Osteocyte (in vitro differentiated cells): Measurements from ENCODE around the gene TCHP. TPM values are rescaled to one million over a fixed set of nuclear protein-coding genes. Genes with fewer than 3 reads are reported as not detected.

Experiments used
- DNase-seq: peaks from one replicate; pipeline ENCODE4 v3.0.0; 2021; ENCODE audit warnings: mixed read lengths; ENCODE audit not compliant: unreplicated experiment; ENCODE audit errors: extremely low spot score
- H3K27ac Mint-ChIP-seq: one replicate; pipeline ENCODE4 v1.8.0; 2021; ENCODE audit warnings: mild to moderate bottlenecking, mixed read lengths; ENCODE audit not compliant: unreplicated experiment
- H3K27me3 Mint-ChIP-seq: one replicate; pipeline ENCODE4 v1.8.0; 2021; ENCODE audit warnings: mixed read lengths; ENCODE audit not compliant: unreplicated experiment
- H3K36me3 Mint-ChIP-seq: one replicate; pipeline ENCODE4 v1.8.0; 2021; ENCODE audit warnings: mixed read lengths; ENCODE audit not compliant: unreplicated experiment
- H3K4me1 Mint-ChIP-seq: one replicate; pipeline ENCODE4 v1.8.0; 2021; ENCODE audit warnings: mixed read lengths; ENCODE audit not compliant: unreplicated experiment
- H3K4me3 Mint-ChIP-seq: one replicate; pipeline ENCODE4 v1.8.0; 2021; ENCODE audit warnings: mild to moderate bottlenecking, moderate library complexity, mixed read lengths; ENCODE audit not compliant: unreplicated experiment
- H3K9me3 Mint-ChIP-seq: one replicate; pipeline ENCODE4 v1.8.0; 2021; ENCODE audit warnings: mixed read lengths; ENCODE audit not compliant: unreplicated experiment
- CTCF ChIP-seq: fragments of 200-600 bp; sonication (generic); IDR thresholded peaks from 2 replicates; pipeline ENCODE4 v1.5.0; 2021; ENCODE audit warnings: antibody characterized with exemption, mild to moderate bottlenecking, moderate library complexity
- total RNA-seq: library from RNA; stranded (reverse); gene quantifications from 2 replicates; pipeline ENCODE4 v1.2.1, GENCODE V29; 2021

TCHP gene
- total RNA-seq, 1 donor from 2014 or later: 14.4 TPM

- H3K4me1 Mint-ChIP-seq: peaks cover 48% of the 10 kb centered on the region
- no peak overlapping the region for H3K4me3 Mint-ChIP-seq
These were observed 50.6 kb downstream of the TCHP start for GRCh38 chr12:109950625-109951024.

GRCh38 chr12:109951136-109951535 is 51.1 kb downstream of the TCHP start:
- Mint-ChIP-seq H3K4me3 (no peak overlapping the region), H3K27me3 (no peaks in the 10 kb centered on the region), H3K36me3 (peaks cover 58% of the 10 kb centered on the region), H3K4me1 (peaks cover 48% of the 10 kb centered on the region), H3K9me3 (no peaks in the 10 kb centered on the region), H3K27ac (no peak overlapping the region)
- no peak for TF ChIP-seq CTCF
- no peak for DNase-seq

More at GRCh38 chr12:109950625-109951024, 50.6 kb downstream of the TCHP start:
- H3K36me3 Mint-ChIP-seq: peaks cover 58% of the 10 kb centered on the region
- DNase-seq: no peak
- no peak overlapping the region for H3K27ac Mint-ChIP-seq
- TF ChIP-seq CTCF: no peak
- no peaks in the 10 kb centered on the region for H3K9me3 Mint-ChIP-seq
- H3K27me3 Mint-ChIP-seq: no peaks in the 10 kb centered on the region

- no peak for DNase-seq
- Mint-ChIP-seq H3K27ac (peak overlapping the region; percentile 61), H3K4me3 (no peak overlapping the region), H3K4me1 (peaks cover 41% of the 10 kb centered on the region), H3K9me3 (no peaks in the 10 kb centered on the region), H3K27me3 (no peaks in the 10 kb centered on the region), H3K36me3 (peaks cover 58% of the 10 kb centered on the region)
- no peak for TF ChIP-seq CTCF
These were observed 51.7 kb downstream of the TCHP start for GRCh38 chr12:109951751-109952150.

DNA sequence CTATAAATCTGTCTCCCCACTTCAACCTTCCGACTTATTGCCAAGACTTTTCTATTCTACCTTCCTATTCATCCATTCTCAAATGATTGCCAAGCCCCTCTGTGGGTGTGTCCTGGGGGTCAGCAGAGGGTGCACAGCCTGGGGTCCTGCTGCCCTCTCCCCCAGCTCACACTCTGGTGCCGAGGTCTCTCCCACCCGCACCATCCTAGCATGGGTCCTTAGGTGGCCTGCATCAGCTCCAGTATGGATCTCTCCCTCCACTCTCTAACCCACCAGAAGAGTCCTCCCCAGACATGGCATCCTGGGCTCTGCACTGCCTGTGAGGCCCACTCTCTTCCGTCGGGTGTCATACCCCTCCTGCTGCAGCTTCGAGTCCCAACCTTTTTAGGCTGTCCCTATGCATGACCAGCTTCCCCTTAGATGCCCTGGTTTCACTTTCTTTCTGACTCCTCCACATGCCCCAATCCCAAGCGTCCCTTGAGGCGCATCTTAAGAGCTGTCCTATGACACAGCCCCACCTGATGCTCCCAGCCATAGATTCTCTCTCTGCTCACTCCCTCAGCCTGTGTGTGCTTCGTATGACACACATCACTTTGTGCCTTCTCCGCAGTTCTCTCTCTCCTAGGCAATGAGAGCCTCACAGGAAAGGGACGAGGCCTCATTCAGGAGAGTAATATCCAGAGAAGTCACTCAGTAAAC is 52.2 kb downstream of the TCHP start:
- H3K4me1 Mint-ChIP-seq: peaks cover 37% of the 10 kb centered on the region
- TF ChIP-seq CTCF: no peak
- no peaks in the 10 kb centered on the region for H3K27me3 Mint-ChIP-seq
- H3K9me3 Mint-ChIP-seq: no peaks in the 10 kb centered on the region
- H3K27ac Mint-ChIP-seq: peak overlapping the region; percentile 61
- DNase-seq: no peak
- no peak overlapping the region for H3K4me3 Mint-ChIP-seq
- H3K36me3 Mint-ChIP-seq: peaks cover 55% of the 10 kb centered on the region

- H3K36me3 Mint-ChIP-seq: peaks cover 52% of the 10 kb centered on the region
- no peak for TF ChIP-seq CTCF
These were observed 52.8 kb downstream of the TCHP start for GRCh38 chr12:109952873-109953272.

More at GRCh38 chr12:109952873-109953272, 52.8 kb downstream of the TCHP start:
- Mint-ChIP-seq H3K4me3 (no peak overlapping the region), H3K9me3 (no peaks in the 10 kb centered on the region), H3K4me1 (peaks cover 37% of the 10 kb centered on the region), H3K27me3 (no peaks in the 10 kb centered on the region), H3K27ac (no peak overlapping the region)
- no peak for DNase-seq
